Cerebellar nuclear complex (tissue), 1 donor: ENCODE measurements around the gene CD96.

Source experiments
- DNase-seq, 2 experiments: peaks; one replicate each; lab custom pipeline; 2025; lab: John Stamatoyannopoulos, UW

The CD96 gene

GRCh38 chr3:111566844-111567243 lies 24.8 kb downstream of the CD96 start:
- DNase-seq, result no peak

DNA sequence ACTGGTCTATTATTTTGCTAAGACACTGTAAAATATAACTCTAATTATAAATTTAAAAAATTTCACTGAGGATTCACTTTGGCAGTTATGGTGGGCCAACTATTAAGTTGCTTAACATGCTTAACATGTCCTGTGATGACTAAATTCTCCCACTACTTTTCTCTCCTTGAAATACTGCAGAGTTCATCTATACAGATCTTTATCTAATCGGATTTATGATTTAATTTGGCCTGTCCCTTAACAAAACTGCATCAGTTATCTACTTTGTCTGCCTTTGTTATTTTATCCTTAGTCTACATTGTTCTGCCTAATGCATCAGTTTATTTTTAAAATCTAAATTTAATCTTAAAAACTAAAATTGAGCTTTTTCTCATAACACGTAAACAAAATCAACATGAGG lies 26.4 kb downstream of the CD96 start:
- no peak for DNase-seq

GRCh38 chr3:111568911-111569310 lies 26.9 kb downstream of the CD96 start:
- DNase-seq, result no peak

- DNase-seq, result no peak
Observed at GRCh38 chr3:111570404-111571030, 28.5 kb downstream of the CD96 start.

- no peak for DNase-seq
Observed at GRCh38 chr3:111571282-111571681, 29.3 kb downstream of the CD96 start.

DNA sequence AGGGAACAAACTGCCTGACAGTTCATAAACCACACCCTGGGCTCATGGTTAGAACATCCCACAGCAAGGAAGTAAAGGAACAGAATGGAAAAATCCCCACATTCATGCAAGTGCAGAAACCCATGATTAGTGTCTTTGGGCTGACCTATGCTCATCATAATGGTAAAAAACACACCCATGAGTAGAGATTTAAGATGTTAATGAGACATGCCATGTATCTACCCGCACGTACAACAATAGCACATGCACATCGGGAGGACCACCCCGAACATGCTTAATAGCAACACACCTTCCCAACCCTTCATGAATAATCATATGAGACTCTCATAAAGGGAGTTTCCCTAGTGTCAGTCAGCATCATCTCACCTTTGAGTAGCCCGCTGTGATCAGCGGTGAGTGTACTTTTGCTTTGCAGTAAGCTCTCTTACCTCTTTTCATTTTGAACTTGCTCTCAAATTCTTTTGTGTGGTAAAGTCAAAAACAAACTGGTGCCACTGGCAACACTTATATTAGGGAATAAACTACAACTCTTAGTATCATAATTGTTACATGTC lies 30.0 kb downstream of the CD96 start:
- DNase-seq, result no peak

DNA sequence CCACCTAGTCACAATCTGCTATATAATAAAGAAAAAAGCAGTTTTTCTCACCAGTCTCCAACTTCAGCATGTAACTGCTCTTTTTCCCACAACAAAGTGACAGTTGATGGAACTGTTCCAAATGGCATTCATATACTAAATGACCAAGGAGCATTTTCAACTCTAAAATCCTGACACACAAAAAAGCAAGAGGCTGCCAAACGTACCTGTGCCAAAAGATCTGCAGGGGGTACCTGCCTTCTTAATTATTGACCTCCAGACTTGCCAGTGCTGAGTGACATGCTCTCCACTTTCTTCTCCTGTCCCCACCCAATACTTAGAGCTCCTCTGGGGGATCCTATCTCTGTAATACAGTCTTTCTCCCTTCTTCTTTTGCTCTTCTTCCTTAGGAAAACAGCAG lies 35.1 kb downstream of the CD96 start:
- no peak for DNase-seq

DNA sequence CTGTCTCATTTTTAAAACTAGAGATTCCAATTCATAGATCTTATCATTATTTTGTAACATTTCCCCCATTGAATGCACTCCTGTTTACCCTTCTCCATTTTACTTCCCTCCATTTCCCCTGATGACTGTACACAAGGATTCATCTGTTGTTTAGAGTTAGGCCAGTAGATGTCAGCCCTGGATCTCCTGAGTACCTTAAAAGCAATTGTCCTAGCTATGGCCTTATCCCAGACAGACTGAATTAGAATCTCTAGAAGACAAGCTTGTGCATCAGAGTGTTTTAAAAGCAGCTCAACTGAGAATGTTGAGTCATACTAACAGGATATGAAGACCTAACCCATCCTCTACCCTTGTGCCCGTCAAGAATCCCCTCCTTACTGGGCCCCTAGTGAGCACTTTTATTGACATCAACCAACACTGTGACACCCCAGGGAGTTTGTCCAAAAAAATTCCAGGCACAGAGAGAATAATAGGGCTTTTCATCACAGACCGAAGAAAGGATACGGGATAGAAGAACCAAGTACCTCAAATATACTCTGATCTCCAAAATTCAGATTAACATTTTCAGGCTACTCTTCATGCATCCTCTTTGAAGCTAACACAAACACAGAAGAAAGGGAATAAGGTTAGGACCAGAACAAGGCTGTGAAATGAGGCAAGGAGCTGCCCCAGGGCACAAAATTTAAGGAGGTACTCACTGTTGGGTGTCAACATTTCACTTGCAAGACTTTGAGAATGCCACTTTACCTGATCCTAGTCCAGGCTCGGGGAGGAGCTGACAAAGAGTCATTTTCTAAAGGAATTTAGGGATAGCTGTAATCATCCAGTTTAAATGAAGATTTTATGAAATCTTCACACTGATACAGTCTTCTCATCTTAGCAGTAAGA lies 36.0 kb downstream of the CD96 start:
- no peak for DNase-seq

DNA sequence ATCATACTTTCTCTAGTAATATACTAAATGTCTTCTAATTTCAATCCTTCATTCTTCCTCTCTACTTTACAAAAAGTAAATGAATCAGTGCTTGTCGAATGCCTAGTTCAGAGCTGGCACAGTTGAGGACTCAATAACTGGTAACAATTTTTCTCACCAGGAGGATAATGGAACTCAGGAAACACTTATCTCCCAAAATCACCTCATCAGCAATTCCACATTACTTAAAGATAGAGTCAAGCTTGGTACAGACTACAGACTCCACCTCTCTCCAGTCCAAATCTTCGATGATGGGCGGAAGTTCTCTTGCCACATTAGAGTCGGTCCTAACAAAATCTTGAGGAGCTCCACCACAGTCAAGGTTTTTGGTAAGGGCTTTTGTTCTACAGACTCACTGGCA lies 36.9 kb downstream of the CD96 start:
- DNase-seq, result no peak

GRCh38 chr3:111579495-111579894 lies 37.5 kb downstream of the CD96 start:
- no peak for DNase-seq

- no peak for DNase-seq
Observed at GRCh38 chr3:111581403-111582119, 39.6 kb downstream of the CD96 start.

DNA sequence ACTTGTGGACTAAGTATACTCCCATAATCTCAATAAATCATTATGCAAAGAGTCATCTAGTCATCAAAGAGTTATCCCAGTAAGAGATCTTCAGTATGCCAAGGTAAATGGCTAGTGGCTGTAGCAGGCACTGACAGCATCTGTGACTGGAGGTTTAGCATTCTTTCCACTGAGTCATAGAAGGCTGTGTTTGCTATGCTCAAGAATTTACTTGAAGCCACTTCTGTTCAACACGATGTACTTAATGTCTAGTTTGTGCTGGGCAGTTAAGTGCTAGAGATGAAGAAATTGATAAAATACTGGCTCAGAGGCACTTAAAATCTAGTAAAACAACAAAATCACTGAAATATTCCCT lies 40.1 kb downstream of the CD96 start:
- no peak for DNase-seq

DNA sequence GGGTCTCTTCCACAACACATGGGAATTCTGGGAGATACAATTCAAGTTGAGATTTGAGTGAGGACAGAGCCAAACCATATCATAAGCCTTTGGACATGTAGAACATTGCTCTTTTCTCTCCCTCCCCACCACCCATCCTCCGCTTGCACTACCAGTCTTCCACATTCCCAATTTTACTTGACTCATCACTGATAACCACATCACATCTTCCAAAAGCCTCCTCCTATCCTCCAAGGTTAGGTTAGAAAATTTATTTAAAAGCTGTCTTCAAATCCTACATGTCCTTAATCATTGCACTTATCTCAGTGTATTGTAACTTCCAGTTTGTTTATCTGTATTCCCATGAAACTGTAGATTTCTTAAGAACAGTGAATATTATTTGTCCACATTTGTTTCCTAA lies 42.7 kb downstream of the CD96 start:
- DNase-seq, result no peak

DNA sequence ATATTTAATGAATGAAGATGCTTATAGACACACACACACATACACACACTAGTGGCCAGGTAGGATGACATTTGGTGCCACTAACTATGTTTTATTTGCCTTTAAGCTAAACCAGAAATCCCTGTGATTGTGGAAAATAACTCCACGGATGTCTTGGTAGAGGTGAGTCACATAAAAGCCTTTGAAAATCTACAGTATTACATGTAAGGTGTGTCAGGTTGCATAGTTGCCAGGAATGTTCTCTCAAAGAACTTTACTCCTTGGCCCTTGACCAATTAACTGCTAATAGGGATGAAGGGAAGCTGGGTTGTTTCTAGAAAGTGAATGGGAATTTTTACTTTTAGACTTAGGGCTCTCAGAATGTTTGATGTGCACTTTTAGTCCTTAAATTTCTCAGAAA lies 43.2 kb downstream of the CD96 start:
- no peak for DNase-seq

- no peak for DNase-seq
Observed at GRCh38 chr3:111588527-111588926, 46.5 kb downstream of the CD96 start.

- no peak for DNase-seq
Observed at GRCh38 chr3:111589303-111590142, 47.5 kb downstream of the CD96 start.

DNA sequence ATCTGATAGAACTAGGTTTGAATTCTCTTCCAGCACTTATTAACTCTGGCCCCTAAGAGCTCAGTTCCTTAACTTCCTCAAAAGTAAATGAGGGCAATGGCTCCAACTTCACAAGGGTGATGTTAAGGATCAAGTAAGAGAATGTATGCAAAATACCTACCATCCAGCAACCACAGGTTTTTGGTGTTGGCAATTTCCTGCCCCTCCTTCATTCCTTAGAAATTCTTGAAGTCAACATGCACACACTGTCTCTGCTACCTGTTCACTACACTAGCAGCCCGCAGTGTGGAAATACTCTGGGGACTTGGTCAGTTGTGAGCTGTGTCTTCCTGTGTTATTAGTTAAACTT lies 48.1 kb downstream of the CD96 start:
- no peak for DNase-seq

- no peak for DNase-seq
Observed at GRCh38 chr3:111591555-111591954, 49.6 kb downstream of the CD96 start.

DNA sequence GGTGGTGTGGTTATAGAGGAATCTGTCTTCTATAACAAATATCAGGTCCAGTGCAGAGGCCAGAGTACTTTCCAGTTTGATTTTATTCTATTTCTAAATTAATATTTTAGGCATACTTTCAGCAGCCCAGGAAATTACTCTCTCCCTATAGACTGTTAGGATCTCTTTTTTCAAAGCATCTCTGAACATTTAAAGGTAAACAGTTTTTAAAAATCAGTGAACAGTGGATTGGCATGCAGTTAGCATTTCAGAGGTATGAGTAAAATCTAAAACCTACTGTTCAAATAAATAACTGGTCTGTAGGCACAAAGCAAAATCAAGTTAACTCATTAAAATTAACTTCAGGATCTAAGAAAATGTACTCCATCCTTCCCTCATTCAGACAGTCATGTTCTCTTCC lies 50.1 kb downstream of the CD96 start:
- DNase-seq, result no peak

GRCh38 chr3:111592936-111593335 lies 50.9 kb downstream of the CD96 start:
- no peak for DNase-seq

GRCh38 chr3:111593666-111594065 lies 51.7 kb downstream of the CD96 start:
- DNase-seq, result no peak

DNA sequence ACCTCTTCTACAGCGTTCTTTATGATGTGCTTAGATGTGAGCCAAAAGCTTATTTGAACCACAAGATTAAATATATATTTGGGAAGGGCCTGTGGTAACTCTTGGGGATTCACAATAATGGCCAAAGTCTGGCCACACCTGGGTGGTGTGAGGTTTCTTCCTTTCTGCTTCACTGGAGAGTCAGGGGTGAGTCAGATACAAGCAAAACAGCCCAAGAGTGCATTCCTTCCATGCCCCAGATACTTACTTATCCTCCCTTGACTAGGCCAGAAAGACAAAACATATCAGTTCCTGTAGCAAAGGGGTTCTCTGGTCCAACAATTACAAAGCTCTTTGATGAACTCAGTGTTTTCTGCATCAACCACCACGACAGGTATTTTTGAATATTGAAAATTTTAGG lies 52.2 kb downstream of the CD96 start:
- DNase-seq, result no peak
